GM23338 (cell line): Measurements from ENCODE around the gene GADD45GIP1. TPM values are rescaled to one million over a fixed set of nuclear protein-coding genes. Genes with fewer than 3 reads are reported as not detected.

Experiments used
- ATAC-seq: fragments of 200-7000 bp; cut with Tn5 transposase; 3 replicates; pipeline ENCODE4 v1.9.1; 2020
- DNase-seq: peaks from one replicate; pipeline ENCODE4 v3.0.0-alpha.2; 2015; ENCODE audit warnings: low spot score
- H2AFZ ChIP-seq: fragments of 200-600 bp; sonication (generic); 2 replicates; pipeline ENCODE4 v1.8.0; 2016; ENCODE audit warnings: antibody characterized with exemption, mild to moderate bottlenecking, moderate library complexity
- H3F3A ChIP-seq: fragments of 200-600 bp; sonication (generic); replicated peaks from 2 replicates; pipeline ENCODE4 v1.8.0; 2017; ENCODE audit warnings: antibody characterized with exemption, mixed run types, low read depth
- H3K27ac ChIP-seq: fragments of 200-600 bp; sonication (generic); 2 replicates; pipeline ENCODE4 v1.6.1; 2016; ENCODE audit warnings: low read depth
- H3K27me3 ChIP-seq: fragments of 200-600 bp; sonication (generic); 2 replicates; pipeline ENCODE4 v1.8.0; 2016; ENCODE audit warnings: mild to moderate bottlenecking, mixed run types, moderate library complexity; ENCODE audit not compliant: insufficient read depth
- H3K36me3 ChIP-seq: fragments of 200-600 bp; sonication (generic); 2 replicates; pipeline ENCODE4 v1.8.0; 2016; ENCODE audit warnings: mild to moderate bottlenecking; ENCODE audit not compliant: insufficient read depth
- H3K4me1 ChIP-seq: fragments of 200-600 bp; sonication (generic); 2 replicates; pipeline ENCODE4 v1.8.0; 2016; ENCODE audit warnings: mild to moderate bottlenecking, moderate library complexity; ENCODE audit not compliant: insufficient read depth
- H3K4me2 ChIP-seq: fragments of 200-600 bp; sonication (generic); 2 replicates; pipeline ENCODE4 v1.7.1; 2017; ENCODE audit warnings: mixed run types
- H3K4me3 ChIP-seq: fragments of 200-600 bp; sonication (generic); 2 replicates; pipeline ENCODE4 v1.6.1; 2016; ENCODE audit warnings: mixed run types
- H3K79me2 ChIP-seq: fragments of 200-600 bp; sonication (generic); replicated peaks from 2 replicates; pipeline ENCODE4 v1.8.0; 2017; ENCODE audit warnings: mild to moderate bottlenecking; ENCODE audit not compliant: insufficient read depth
- H3K9me2 ChIP-seq: fragments of 200-600 bp; sonication (generic); 2 replicates; pipeline ENCODE4 v1.8.0; 2017; ENCODE audit not compliant: insufficient read depth
- H4K20me1 ChIP-seq: fragments of 200-600 bp; sonication (generic); replicated peaks from 2 replicates; pipeline ENCODE4 v1.8.0; 2017; ENCODE audit warnings: mild to moderate bottlenecking; ENCODE audit not compliant: insufficient read depth
- H3K27ac Mint-ChIP-seq: 2 replicates; pipeline ENCODE4 v1.8.0; 2020; ENCODE audit warnings: inconsistent platforms, mild to moderate bottlenecking, moderate library complexity, mixed read lengths
- H3K27me3 Mint-ChIP-seq: 3 replicates; pipeline ENCODE4 v1.8.0; 2022; ENCODE audit warnings: low read depth, mild to moderate bottlenecking, moderate library complexity, mixed read lengths, inconsistent platforms; ENCODE audit not compliant: insufficient read depth, poor library complexity
- H3K36me3 Mint-ChIP-seq: 3 replicates; pipeline ENCODE4 v1.8.0; 2021; ENCODE audit warnings: low read depth, mild to moderate bottlenecking, inconsistent platforms, moderate library complexity, mixed read lengths
- H3K4me1 Mint-ChIP-seq: 3 replicates; pipeline ENCODE4 v1.8.0; 2020; ENCODE audit warnings: mild to moderate bottlenecking, inconsistent platforms, mixed read lengths
- H3K4me3 Mint-ChIP-seq: 3 replicates; pipeline ENCODE4 v1.8.0; 2021; ENCODE audit warnings: moderate library complexity, mild to moderate bottlenecking, inconsistent platforms, mixed read lengths
- H3K9me3 Mint-ChIP-seq: 3 replicates; pipeline ENCODE4 v1.8.0; 2020; ENCODE audit warnings: moderate library complexity, mild to moderate bottlenecking, inconsistent platforms, mixed read lengths
- CREB1 ChIP-seq: fragments of 250-450 bp; sonication (Bioruptor Pico); IDR thresholded peaks from 2 replicates; pipeline ENCODE4 v1.5.0; 2020; ENCODE audit warnings: low read depth, mild to moderate bottlenecking, moderate library complexity
- CTCF ChIP-seq, 2 experiments: fragments of 200-600 bp in 1 of 2; sonication (generic) in 1 of 2; conservative IDR thresholded peaks; 2 replicates each; pipeline versions ENCODE4 v1.5.1 to v1.6.1; 2016 to 2017; ENCODE audit warnings: antibody characterized with exemption in 2 of 2, low read depth in 2 of 2, mild to moderate bottlenecking in 2 of 2, moderate library complexity in 1 of 2
- ETS1 ChIP-seq: IDR thresholded peaks from 2 replicates; pipeline ENCODE4 v1.6.1; 2016; ENCODE audit warnings: antibody characterized with exemption
- EZH2 ChIP-seq: fragments of 200-600 bp; sonication (generic); IDR thresholded peaks from one replicate; pipeline ENCODE4 v1.8.0; 2017; ENCODE audit warnings: antibody characterized with exemption, mild to moderate bottlenecking, low read depth; ENCODE audit not compliant: unreplicated experiment
- EZH2phosphoT487 ChIP-seq: fragments of 200-600 bp; sonication (generic); IDR thresholded peaks from one replicate; pipeline ENCODE4 v1.8.1; 2018; ENCODE audit warnings: antibody characterized with exemption; ENCODE audit not compliant: unreplicated experiment
- JUNB ChIP-seq: IDR thresholded peaks from one replicate; pipeline ENCODE4 v1.6.1; 2016; ENCODE audit warnings: antibody characterized with exemption; ENCODE audit not compliant: unreplicated experiment
- NANOG ChIP-seq: IDR thresholded peaks from 2 replicates; pipeline ENCODE4 v1.6.1; 2016; ENCODE audit warnings: antibody characterized with exemption, borderline replicate concordance
- POLR2AphosphoS5 ChIP-seq: IDR thresholded peaks from 2 replicates; pipeline ENCODE4 v1.6.1; 2016; ENCODE audit warnings: antibody characterized with exemption, low read depth
- REST ChIP-seq: IDR thresholded peaks from one replicate; pipeline ENCODE4 v1.6.1; 2018; ENCODE audit warnings: antibody characterized with exemption; ENCODE audit not compliant: unreplicated experiment
- STAT1 ChIP-seq: IDR thresholded peaks from one replicate; pipeline ENCODE4 v1.6.1; 2016; ENCODE audit warnings: antibody characterized with exemption; ENCODE audit not compliant: unreplicated experiment
- ZNF114 ChIP-seq: fragments of 250-450 bp; sonication (Bioruptor Pico); IDR thresholded peaks from 2 replicates; pipeline ENCODE4 v1.5.0; 2020; ENCODE audit warnings: mild to moderate bottlenecking, moderate library complexity
- ZNF331 ChIP-seq: fragments of 250-450 bp; sonication (Bioruptor Pico); IDR thresholded peaks from 2 replicates; pipeline ENCODE4 v1.5.0; 2020; ENCODE audit warnings: low read depth, mild to moderate bottlenecking, moderate library complexity
- ZNF462 ChIP-seq: fragments of 250-450 bp; sonication (Bioruptor Pico); IDR thresholded peaks from 2 replicates; pipeline ENCODE4 v1.5.0; 2020; ENCODE audit warnings: mild to moderate bottlenecking, moderate library complexity
- polyA plus RNA-seq: library from polyadenylated mRNA; unstranded; fragments of >200 nt; fragmentation: Nextera tagmentation; extraction: Ambion mirVana; gene quantifications from 2 replicates; pipeline ENCODE4 v1.2.1, GENCODE V29; 2016
- total RNA-seq: library from RNA; depleted of rRNA; stranded (reverse); fragments of >200 nt; shearing (Covaris generic); gene quantifications from 2 replicates; pipeline ENCODE4 v1.2.3, GENCODE V29; 2014

GADD45GIP1 gene
- total and polyA plus RNA-seq, 2 experiments from 2014 or later: 63.9 to 255 TPM

- DNase-seq: no peak
- Mint-ChIP-seq H3K4me3 (no peak overlapping the region), H3K4me1 (peaks cover 12% of the 10 kb centered on the region), H3K27me3 (peaks cover 40% of the 10 kb centered on the region), H3K27ac (no peak overlapping the region), H3K36me3 (no peaks in the 10 kb centered on the region), H3K9me3 (no peaks in the 10 kb centered on the region)
- Histone ChIP-seq H3K79me2 (no peaks in the 10 kb centered on the region), H3K4me2 (no peak overlapping the region), H3F3A (peaks cover 13% of the 10 kb centered on the region; the same call in 1 of the 2 replicates), H3K4me1 (no peaks in the 10 kb centered on the region; the same call in 1 of the 2 replicates), H3K4me3 (no peak overlapping the region), H2AFZ (no peak overlapping the region), H3K9me2 (no peaks in the 10 kb centered on the region), H4K20me1 (no peaks in the 10 kb centered on the region; the same call in 1 of the 2 replicates), H3K27ac (no peak overlapping the region), H3K36me3 (no peaks in the 10 kb centered on the region), H3K27me3 (peaks cover 45% of the 10 kb centered on the region)
- no peak for TF ChIP-seq ZNF462
- TF ChIP-seq REST: no peak
- TF ChIP-seq JUNB: no peak
- TF ChIP-seq ETS1: no peak
- no peak for TF ChIP-seq CTCF (conservative IDR thresholded peaks at IDR 0.05; ENCODE audit: low read depth in 2 of 2)
- no peak for TF ChIP-seq EZH2
- TF ChIP-seq STAT1: no peak
- TF ChIP-seq ZNF114 (CRISPR knock-in tag): no peak
- no peak for TF ChIP-seq EZH2phosphoT487
- TF ChIP-seq POLR2AphosphoS5: no peak
- no peak for TF ChIP-seq CREB1 (CRISPR knock-in tag)
- no peak for TF ChIP-seq ZNF331
- no peak for TF ChIP-seq NANOG
- ATAC-seq: no peak
Observed at GRCh38 chr19:12987781-12988180, 30.8 kb upstream of the GADD45GIP1 start.
